H1 (cell line): Measurements from ENCODE around the gene MYORG. TPM values are rescaled to one million over a fixed set of nuclear protein-coding genes. Genes with fewer than 3 reads are reported as not detected.
A peak's percentile ranks its signal among the peaks of the same experiment; 100 is the strongest.

Source experiments
- CTCF ChIA-PET: fragments of 300-600 bp; sonication (Branson Sonifier 250); formaldehyde crosslinking; loops from one replicate; lab custom pipeline; 2021; ENCODE audit not compliant: partially characterized antibody; lab: Charles Lee
- POLR2A ChIA-PET: fragments of 300-600 bp; sonication (Branson Sonifier 250); formaldehyde crosslinking; loops from one replicate; lab custom pipeline; 2021; ENCODE audit warnings: inconsistent platforms; ENCODE audit not compliant: partially characterized antibody; lab: Charles Lee
- DNase-seq, 2 experiments: peaks; one replicate each; pipeline versions ENCODE4 v3.0.0 to v3.0.0-alpha.2; 2010 to 2022; ENCODE audit warnings: low spot score in 2 of 2, low read depth in 1 of 2, mixed read lengths in 1 of 2
- FAIRE-seq: peaks from 2 replicates; lab custom pipeline; 2011; peaks lifted over from hg19 to GRCh38; lab: Jason Lieb, UNC
- H2AFZ ChIP-seq: 2 replicates; pipeline ENCODE4 v1.8.1; 2012; ENCODE audit warnings: low read length, inconsistent platforms
- H2AK5ac ChIP-seq: 2 replicates; pipeline ENCODE4 v1.6.1; 2013; ENCODE audit warnings: low read depth, low read length
- H2BK120ac ChIP-seq: replicated peaks from 2 replicates; pipeline ENCODE3; 2013; ENCODE audit warnings: low read depth, low read length, inconsistent platforms
- H2BK12ac ChIP-seq: 2 replicates; pipeline ENCODE4 v1.6.1; 2013; ENCODE audit warnings: low read depth, low read length
- H2BK15ac ChIP-seq: 2 replicates; pipeline ENCODE4 v1.6.1; 2013; ENCODE audit warnings: low read length
- H2BK20ac ChIP-seq: 2 replicates; pipeline ENCODE4 v1.6.1; 2013; ENCODE audit warnings: low read length
- H2BK5ac ChIP-seq: 2 replicates; pipeline ENCODE4 v1.6.1; 2013; ENCODE audit warnings: low read depth, low read length
- H3K14ac ChIP-seq: 2 replicates; pipeline ENCODE4 v1.6.1; 2013; ENCODE audit warnings: inconsistent platforms; ENCODE audit not compliant: insufficient read length
- H3K18ac ChIP-seq: 2 replicates; pipeline ENCODE4 v1.6.1; 2013; ENCODE audit warnings: low read length; ENCODE audit errors: extremely low read depth
- H3K23ac ChIP-seq: 2 replicates; pipeline ENCODE4 v1.6.1; 2013; ENCODE audit warnings: inconsistent platforms; ENCODE audit not compliant: insufficient read length
- H3K23me2 ChIP-seq: 2 replicates; pipeline ENCODE4 v1.6.1; 2013; ENCODE audit warnings: low read depth, low read length
- H3K27ac ChIP-seq: 2 replicates; pipeline ENCODE4 v1.6.1; 2011; ENCODE audit warnings: low read depth, low read length, inconsistent platforms
- H3K27me3 ChIP-seq, 4 experiments: replicated peaks in 1 of 4; 1 replicate in 1 of 4; 2 replicates in 3 of 4; pipeline versions ENCODE4 v1.6.1 to v1.8.1; 2011 to 2013; ENCODE audit warnings: low read length in 3 of 4, mild to moderate bottlenecking in 3 of 4, inconsistent platforms in 2 of 4, mixed read lengths in 2 of 4, moderate library complexity in 1 of 4; ENCODE audit not compliant: control insufficient read depth in 3 of 4, insufficient read depth in 3 of 4; ENCODE audit errors: extremely low read depth in 1 of 4
- H3K36me3 ChIP-seq, 4 experiments: 2 replicates each; pipeline versions ENCODE4 v1.6.1 to v1.8.1; 2011 to 2013; ENCODE audit warnings: mild to moderate bottlenecking in 4 of 4, low read length in 3 of 4, moderate library complexity in 2 of 4, control low read depth in 1 of 4, inconsistent platforms in 1 of 4; ENCODE audit not compliant: insufficient read depth in 4 of 4, control insufficient read depth in 2 of 4
- H3K4ac ChIP-seq: replicated peaks from 2 replicates; pipeline ENCODE3; 2013; ENCODE audit warnings: low read length, low read depth, mixed read lengths, inconsistent platforms; ENCODE audit not compliant: insufficient read length
- H3K4me1 ChIP-seq, 4 experiments: replicated peaks in 1 of 4; 1 replicate in 1 of 4; 2 replicates in 3 of 4; pipeline versions ENCODE4 v1.6.1 to v1.8.1; 2011 to 2013; ENCODE audit warnings: low read length in 3 of 4, inconsistent platforms in 2 of 4, mixed read lengths in 1 of 4; ENCODE audit not compliant: insufficient read depth in 4 of 4, control insufficient read depth in 3 of 4
- H3K4me2 ChIP-seq, 2 experiments: 2 replicates each; pipeline versions ENCODE4 v1.6.1 to v1.8.1; 2011 to 2013; ENCODE audit warnings: low read depth in 2 of 2, low read length in 2 of 2, control low read depth in 1 of 2, inconsistent platforms in 1 of 2, mild to moderate bottlenecking in 1 of 2; ENCODE audit not compliant: insufficient read depth in 1 of 2
- H3K4me3 ChIP-seq, 4 experiments: fragments of 200-600, 300-600 bp in 1 of 4; sonication (generic), shearing (Covaris generic), sonication (Bioruptor Twin) in 1 of 4; 2 replicates each; pipeline versions ENCODE4 v1.5.1 to v1.8.1; 2011 to 2016; ENCODE audit warnings: low read length in 4 of 4, low read depth in 3 of 4, control low read depth in 2 of 4, inconsistent platforms in 2 of 4, mild to moderate bottlenecking in 2 of 4, mixed read lengths in 1 of 4, moderate library complexity in 1 of 4; ENCODE audit not compliant: insufficient read depth in 2 of 4; ENCODE audit errors: extremely low read depth in 1 of 4
- H3K56ac ChIP-seq: replicated peaks from 2 replicates; pipeline ENCODE3; 2013; ENCODE audit warnings: low read depth, mild to moderate bottlenecking, mixed read lengths, low read length, inconsistent platforms; ENCODE audit not compliant: insufficient read length
- H3K79me1 ChIP-seq: 2 replicates; pipeline ENCODE4 v1.6.1; 2013; ENCODE audit warnings: low read depth, low read length, control low read depth
- H3K79me2 ChIP-seq, 2 experiments: 2 replicates each; pipeline versions ENCODE4 v1.6.1 to v1.8.1; 2012 to 2013; ENCODE audit warnings: low read length in 2 of 2, mild to moderate bottlenecking in 2 of 2, inconsistent platforms in 1 of 2; ENCODE audit not compliant: insufficient read depth in 2 of 2, control insufficient read depth in 1 of 2
- H3K9ac ChIP-seq, 4 experiments: replicated peaks in 1 of 4; 1 replicate in 1 of 4; 2 replicates in 3 of 4; pipeline versions ENCODE4 v1.6.1 to v1.8.1; 2011 to 2013; ENCODE audit warnings: low read depth in 3 of 4, low read length in 3 of 4, control low read depth in 2 of 4, mild to moderate bottlenecking in 2 of 4, moderate library complexity in 2 of 4, inconsistent platforms in 1 of 4; ENCODE audit errors: extremely low read depth in 1 of 4
- H3K9me3 ChIP-seq, 2 experiments: 2 replicates each; pipeline versions ENCODE4 v1.6.1 to v1.8.1; 2012 to 2013; ENCODE audit warnings: mild to moderate bottlenecking in 2 of 2, moderate library complexity in 2 of 2, control low read depth in 1 of 2, inconsistent platforms in 1 of 2, low read depth in 1 of 2, low read length in 1 of 2, mixed read lengths in 1 of 2; ENCODE audit not compliant: insufficient read depth in 2 of 2
- H4K20me1 ChIP-seq, 2 experiments: replicated peaks in 1 of 2; 2 replicates each; pipeline versions ENCODE3 to v1.8.1; 2011 to 2013; ENCODE audit warnings: inconsistent platforms in 2 of 2, low read length in 2 of 2, mild to moderate bottlenecking in 1 of 2; ENCODE audit not compliant: insufficient read depth in 2 of 2, control insufficient read depth in 1 of 2
- H4K5ac ChIP-seq: 2 replicates; pipeline ENCODE4 v1.6.1; 2013; ENCODE audit warnings: low read length, low read depth, mixed read lengths, inconsistent platforms; ENCODE audit not compliant: insufficient read length
- H4K8ac ChIP-seq: 2 replicates; pipeline ENCODE4 v1.8.0; 2013; ENCODE audit warnings: mild to moderate bottlenecking, moderate library complexity, low read length, inconsistent platforms; ENCODE audit not compliant: insufficient read depth; ENCODE audit errors: extremely low read depth
- H4K91ac ChIP-seq: replicated peaks from 2 replicates; pipeline ENCODE3; 2013; ENCODE audit warnings: low read length, mixed read lengths, inconsistent platforms; ENCODE audit not compliant: insufficient read length
- RAD21 ChIP-seq, 2 experiments: IDR thresholded peaks in 1 of 2; conservative IDR thresholded peaks in 1 of 2; 2 replicates each; pipeline ENCODE4 v1.6.1; 2011; ENCODE audit warnings: low read depth in 2 of 2, low read length in 2 of 2, improper control_type of control experiment in 1 of 2, inconsistent platforms in 1 of 2, mild to moderate bottlenecking in 1 of 2, moderate library complexity in 1 of 2
- WGBS, 2 experiments: shearing (Covaris generic) in 1 of 2; methylation state at CpG; one replicate each; pipeline versions ENCODE4 v1.1.6 to v1.1.7; 2013 to 2015; ENCODE audit warnings: low lambda C conversion rate in 2 of 2, mixed read lengths in 2 of 2, inconsistent platforms in 1 of 2, low coverage in 1 of 2, missing lambda C conversion rate in 1 of 2; ENCODE audit not compliant: insufficient replicate concordance in 2 of 2, insufficient coverage in 1 of 2, insufficient read length in 1 of 2; ENCODE audit errors: extremely low coverage in 1 of 2, missing lambda C conversion rate in 1 of 2; 5-methylcytosine and 5-hydroxymethylcytosine counted together
- polyA plus RNA-seq, 7 experiments: library from polyadenylated mRNA; depleted of rRNA in 3 of 7; stranded (reverse) in 5 of 7; unstranded in 2 of 7; fragments of >200 nt in 5 of 7; fragments of 200-250 nt in 2 of 7; gene quantifications; 1 replicate in 5 of 7; 2 replicates in 1 of 7; 4 replicates in 1 of 7; pipeline versions ENCODE4 v1.2.1 to v1.2.3, GENCODE V29; 2011 to 2013; ENCODE audit warnings: missing spikeins in 2 of 7, mixed read lengths in 2 of 7
- total RNA-seq: library from RNA; stranded (reverse); fragmentation: NEBNext Ultra II Directional; extraction: Animal tissue kit (Norgen Biotek cat#: 25700); gene quantifications from 2 replicates; pipeline ENCODE4 v1.2.1, GENCODE V29; 2021
- TF ChIP-seq, protein P1 (sequence below): IDR thresholded peaks from 2 replicates; pipeline ENCODE4 v1.6.1; 2012; ENCODE audit warnings: low read length, inconsistent platforms
- TF ChIP-seq, protein P2 (sequence below), 3 experiments: IDR thresholded peaks; 1 replicate in 2 of 3; 2 replicates in 1 of 3; pipeline versions ENCODE4 v1.5.1 to v1.6.1; 2011; ENCODE audit warnings: low read length in 3 of 3, mild to moderate bottlenecking in 3 of 3, inconsistent platforms in 2 of 3, low read depth in 1 of 3, moderate library complexity in 1 of 3; ENCODE audit not compliant: insufficient read depth in 1 of 3; ENCODE audit errors: control extremely low read depth in 1 of 3

Gene MYORG
- total and polyA plus RNA-seq, 2 of the 8 experiments (the other 6 are each of a cell fraction or from before 2014, with no cell fraction given), result 1.2 to 5.9 TPM

GRCh38 chr9:34337403-34337802, 39.3 kb downstream of the MYORG start:
- H3K79me2 ChIP-seq, result no peaks in the 10 kb centered on the region
- TF ChIP-seq, protein P1, sequence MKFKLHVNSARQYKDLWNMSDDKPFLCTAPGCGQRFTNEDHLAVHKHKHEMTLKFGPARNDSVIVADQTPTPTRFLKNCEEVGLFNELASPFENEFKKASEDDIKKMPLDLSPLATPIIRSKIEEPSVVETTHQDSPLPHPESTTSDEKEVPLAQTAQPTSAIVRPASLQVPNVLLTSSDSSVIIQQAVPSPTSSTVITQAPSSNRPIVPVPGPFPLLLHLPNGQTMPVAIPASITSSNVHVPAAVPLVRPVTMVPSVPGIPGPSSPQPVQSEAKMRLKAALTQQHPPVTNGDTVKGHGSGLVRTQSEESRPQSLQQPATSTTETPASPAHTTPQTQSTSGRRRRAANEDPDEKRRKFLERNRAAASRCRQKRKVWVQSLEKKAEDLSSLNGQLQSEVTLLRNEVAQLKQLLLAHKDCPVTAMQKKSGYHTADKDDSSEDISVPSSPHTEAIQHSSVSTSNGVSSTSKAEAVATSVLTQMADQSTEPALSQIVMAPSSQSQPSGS, result no peak
- TF ChIP-seq, protein P2, sequence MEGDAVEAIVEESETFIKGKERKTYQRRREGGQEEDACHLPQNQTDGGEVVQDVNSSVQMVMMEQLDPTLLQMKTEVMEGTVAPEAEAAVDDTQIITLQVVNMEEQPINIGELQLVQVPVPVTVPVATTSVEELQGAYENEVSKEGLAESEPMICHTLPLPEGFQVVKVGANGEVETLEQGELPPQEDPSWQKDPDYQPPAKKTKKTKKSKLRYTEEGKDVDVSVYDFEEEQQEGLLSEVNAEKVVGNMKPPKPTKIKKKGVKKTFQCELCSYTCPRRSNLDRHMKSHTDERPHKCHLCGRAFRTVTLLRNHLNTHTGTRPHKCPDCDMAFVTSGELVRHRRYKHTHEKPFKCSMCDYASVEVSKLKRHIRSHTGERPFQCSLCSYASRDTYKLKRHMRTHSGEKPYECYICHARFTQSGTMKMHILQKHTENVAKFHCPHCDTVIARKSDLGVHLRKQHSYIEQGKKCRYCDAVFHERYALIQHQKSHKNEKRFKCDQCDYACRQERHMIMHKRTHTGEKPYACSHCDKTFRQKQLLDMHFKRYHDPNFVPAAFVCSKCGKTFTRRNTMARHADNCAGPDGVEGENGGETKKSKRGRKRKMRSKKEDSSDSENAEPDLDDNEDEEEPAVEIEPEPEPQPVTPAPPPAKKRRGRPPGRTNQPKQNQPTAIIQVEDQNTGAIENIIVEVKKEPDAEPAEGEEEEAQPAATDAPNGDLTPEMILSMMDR (IDR thresholded peaks at IDR 0.05; ENCODE audit: control extremely low read depth in 1 of 3, insufficient read depth in 1 of 3, low read depth in 1 of 3, low read length in 3 of 3), result peak in 2 of 3 experiments; percentile 30 to 32; a peak in 2 of 4 replicates
- peak; percentile 41 to 55 for TF ChIP-seq RAD21 (IDR thresholded peaks at IDR 0.05 in 1 of 2, conservative IDR thresholded peaks at IDR 0.05 in 1 of 2; ENCODE audit: low read depth in 2 of 2, low read length in 2 of 2)
- TF ChIP-seq, all 59 proteins: peak for 2
- Histone ChIP-seq H3K79me1 (no peaks in the 10 kb centered on the region; the same call in 1 of the 2 replicates), H3K23ac (no peak overlapping the region), H3K4me1 (peaks cover 2 to 9% (median 8%) of the 10 kb centered on the region in 4 experiments; a peak in 5 of 7 replicates), H2BK20ac (no peak overlapping the region), H3K27ac (no peak overlapping the region), H3K56ac (no peak overlapping the region), H2AK5ac (no peak overlapping the region), H2BK12ac (no peak overlapping the region), H3K14ac (no peak overlapping the region), H3K4me3 (no peak overlapping the region), H3K4ac (no peak overlapping the region), H2BK120ac (no peak overlapping the region), H3K9ac (no peak overlapping the region), H3K18ac (no peak overlapping the region), H4K91ac (no peak overlapping the region), H2BK15ac (no peak overlapping the region), H4K8ac (no peak overlapping the region), H3K9me3 (no peaks in the 10 kb centered on the region), H3K36me3 (peaks cover 0 to 11% (median 4%) of the 10 kb centered on the region in 4 experiments; a peak in 3 of 8 replicates), H3K23me2 (no peaks in the 10 kb centered on the region), H2AFZ (no peak overlapping the region), H3K4me2 (no peak overlapping the region), H4K5ac (no peak overlapping the region), H2BK5ac (no peak overlapping the region), H3K27me3 (no peaks in the 10 kb centered on the region), H4K20me1 (peaks cover 0 to 2% of the 10 kb centered on the region in 2 experiments)
- ChIA-PET CTCF (interaction anchor here (0.7 to 16.6 kb wide), 8 partner anchors 9 to 266 kb away, joined by 3 to 350 read pairs (median 6); partner anchors contain the start of gene MYORG), POLR2A (no interaction called here)
- 94% methylated on average over 2 of the region's 2 CpGs; no CpG with 5 or more reads in 1 of the 2 experiments for WGBS, 2 experiments
- DNase-seq, result no peak
- no peak for FAIRE-seq
